Neural progenitor cell (in vitro differentiated cells): Measurements from ENCODE around the gene EVL. TPM values are rescaled to one million over a fixed set of nuclear protein-coding genes. Genes with fewer than 3 reads are reported as not detected.

Experiments used
- DNase-seq: peaks from one replicate; pipeline ENCODE4 v3.0.0-alpha.2; 2016; ENCODE audit warnings: low spot score
- H2AFZ ChIP-seq: fragments of 200-600 bp; sonication (generic); replicated peaks from 2 replicates; pipeline ENCODE4 v1.6.1; 2016; ENCODE audit warnings: antibody characterized with exemption
- H3F3A ChIP-seq: fragments of 200-600 bp; sonication (generic); 2 replicates; pipeline ENCODE4 v1.6.1; 2016; ENCODE audit warnings: antibody characterized with exemption, low read depth
- H3K27ac ChIP-seq: fragments of 200-600 bp; sonication (generic); 2 replicates; pipeline ENCODE4 v1.5.1; 2016; ENCODE audit warnings: mild to moderate bottlenecking
- H3K27me3 ChIP-seq: fragments of 200-600 bp; sonication (generic); 2 replicates; pipeline ENCODE4 v1.6.1; 2016; ENCODE audit warnings: mild to moderate bottlenecking, moderate library complexity
- H3K36me3 ChIP-seq: fragments of 200-600 bp; sonication (generic); 2 replicates; pipeline ENCODE4 v1.5.1; 2016
- H3K4me1 ChIP-seq: fragments of 200-600 bp; sonication (generic); 2 replicates; pipeline ENCODE4 v1.6.1; 2016; ENCODE audit warnings: mixed run types
- H3K4me2 ChIP-seq: fragments of 200-600 bp; sonication (generic); 2 replicates; pipeline ENCODE4 v1.6.1; 2016
- H3K4me3 ChIP-seq: fragments of 200-600 bp; sonication (generic); 2 replicates; pipeline ENCODE4 v1.5.1; 2016
- H3K79me2 ChIP-seq: fragments of 200-600 bp; sonication (generic); 2 replicates; pipeline ENCODE4 v1.6.1; 2016; ENCODE audit warnings: low read depth
- H3K9ac ChIP-seq: fragments of 200-600 bp; sonication (generic); 2 replicates; pipeline ENCODE4 v1.6.1; 2016
- H3K9me3 ChIP-seq: fragments of 200-600 bp; sonication (generic); 2 replicates; pipeline ENCODE4 v1.5.1; 2016; ENCODE audit warnings: low read depth
- H4K20me1 ChIP-seq: fragments of 200-600 bp; sonication (generic); 2 replicates; pipeline ENCODE4 v1.6.1; 2016; ENCODE audit warnings: low read depth
- H3K27ac Mint-ChIP-seq: 3 replicates; pipeline ENCODE4 v1.8.0; 2021; ENCODE audit warnings: mixed read lengths
- H3K27me3 Mint-ChIP-seq: 2 replicates; pipeline ENCODE4 v1.8.0; 2022; ENCODE audit warnings: low read depth, mild to moderate bottlenecking, inconsistent platforms, moderate library complexity, mixed read lengths; ENCODE audit not compliant: insufficient read depth
- H3K36me3 Mint-ChIP-seq: 3 replicates; pipeline ENCODE4 v1.8.0; 2021; ENCODE audit warnings: mixed read lengths
- H3K4me1 Mint-ChIP-seq: 3 replicates; pipeline ENCODE4 v1.8.0; 2021; ENCODE audit warnings: mixed read lengths
- H3K4me3 Mint-ChIP-seq: 3 replicates; pipeline ENCODE4 v1.8.0; 2021; ENCODE audit warnings: mild to moderate bottlenecking, moderate library complexity, mixed read lengths
- H3K9me3 Mint-ChIP-seq: 3 replicates; pipeline ENCODE4 v1.8.0; 2020; ENCODE audit warnings: mixed read lengths
- CTCF ChIP-seq: fragments of 200-600 bp; sonication (generic); IDR thresholded peaks from 2 replicates; pipeline ENCODE4 v1.5.1; 2017; ENCODE audit warnings: antibody characterized with exemption, mild to moderate bottlenecking
- EZH2 ChIP-seq: fragments of 200-600 bp; sonication (generic); IDR thresholded peaks from 2 replicates; pipeline ENCODE4 v1.6.1; 2017; ENCODE audit warnings: antibody characterized with exemption, mild to moderate bottlenecking, moderate library complexity
- EZH2phosphoT487 ChIP-seq: fragments of 200-600 bp; sonication (generic); IDR thresholded peaks from 2 replicates; pipeline ENCODE4 v1.6.1; 2017; ENCODE audit warnings: antibody characterized with exemption
- total RNA-seq: library from RNA; depleted of rRNA; stranded (reverse); fragments of >200 nt; gene quantifications from 2 replicates; pipeline ENCODE4 v1.2.3, GENCODE V29; 2015; ENCODE audit warnings: low replicate concordance

EVL gene
- total RNA-seq, 1 donor from 2014 or later, result 49.2 TPM

GRCh38 chr14:100141098-100141497, 75.9 kb downstream of the EVL start:
- Histone ChIP-seq H2AFZ (no peak overlapping the region), H3K4me1 (peaks cover 13% of the 10 kb centered on the region), H3K9ac (no peak overlapping the region), H3F3A (peaks cover 13% of the 10 kb centered on the region), H3K4me3 (no peak overlapping the region), H3K36me3 (no peaks in the 10 kb centered on the region), H3K79me2 (no peaks in the 10 kb centered on the region), H3K4me2 (peak overlapping the region; percentile 69), H3K9me3 (no peaks in the 10 kb centered on the region), H3K27ac (no peak overlapping the region), H3K27me3 (no peaks in the 10 kb centered on the region), H4K20me1 (no peaks in the 10 kb centered on the region)
- no peak overlapping the region for H3K4me3 Mint-ChIP-seq
- no peak for DNase-seq
- TF ChIP-seq EZH2phosphoT487 (no peak), CTCF (no peak), EZH2 (no peak)
- no peaks in the 10 kb centered on the region for H3K9me3 Mint-ChIP-seq
- peaks cover 9% of the 10 kb centered on the region for H3K27me3 Mint-ChIP-seq
- H3K36me3 Mint-ChIP-seq, result peaks cover 11% of the 10 kb centered on the region
- H3K27ac Mint-ChIP-seq, result no peak overlapping the region
- peaks cover 14% of the 10 kb centered on the region for H3K4me1 Mint-ChIP-seq

GRCh38 chr14:100142073-100143040, 77.1 kb downstream of the EVL start:
- peaks cover 14% of the 10 kb centered on the region for H3K4me1 Mint-ChIP-seq
- no peak overlapping the region for H3K4me2 ChIP-seq
- peaks cover 7% of the 10 kb centered on the region for H3K36me3 Mint-ChIP-seq
- no peak overlapping the region for H3K9ac ChIP-seq
- no peaks in the 10 kb centered on the region for H3K9me3 ChIP-seq
- peaks cover 9% of the 10 kb centered on the region for H3K27me3 Mint-ChIP-seq
- no peaks in the 10 kb centered on the region for H3K36me3 ChIP-seq
- DNase-seq, result no peak
- no peaks in the 10 kb centered on the region for H4K20me1 ChIP-seq
- no peak overlapping the region for H3K27ac ChIP-seq
- H3K79me2 ChIP-seq, result no peaks in the 10 kb centered on the region
- no peak overlapping the region for H3K4me3 ChIP-seq
- peaks cover 13% of the 10 kb centered on the region for H3F3A ChIP-seq
- no peak overlapping the region for H2AFZ ChIP-seq
- H3K9me3 Mint-ChIP-seq, result no peaks in the 10 kb centered on the region
- peaks cover 13% of the 10 kb centered on the region for H3K4me1 ChIP-seq
- peak overlapping the region; percentile 15 for H3K4me3 Mint-ChIP-seq
- H3K27me3 ChIP-seq, result no peaks in the 10 kb centered on the region
- H3K27ac Mint-ChIP-seq, result peak overlapping the region; percentile 79
- no peak for TF ChIP-seq EZH2phosphoT487

- no peak overlapping the region for H3K4me3 Mint-ChIP-seq
Observed at GRCh38 chr14:100143523-100143922, 78.3 kb downstream of the EVL start.

More at GRCh38 chr14:100143523-100143922, 78.3 kb downstream of the EVL start:
- Mint-ChIP-seq H3K9me3 (no peaks in the 10 kb centered on the region), H3K27ac (no peak overlapping the region), H3K4me1 (peaks cover 14% of the 10 kb centered on the region), H3K27me3 (peaks cover 9% of the 10 kb centered on the region), H3K36me3 (peaks cover 4% of the 10 kb centered on the region)
- Histone ChIP-seq H4K20me1 (no peaks in the 10 kb centered on the region), H3K4me1 (peaks cover 13% of the 10 kb centered on the region), H3K27ac (no peak overlapping the region), H3K36me3 (no peaks in the 10 kb centered on the region), H3K4me2 (no peak overlapping the region), H3K9ac (no peak overlapping the region), H3F3A (peaks cover 13% of the 10 kb centered on the region), H2AFZ (no peak overlapping the region), H3K27me3 (no peaks in the 10 kb centered on the region), H3K4me3 (no peak overlapping the region), H3K9me3 (no peaks in the 10 kb centered on the region), H3K79me2 (no peaks in the 10 kb centered on the region)
- TF ChIP-seq CTCF, result no peak
- TF ChIP-seq EZH2, result no peak
- no peak for TF ChIP-seq EZH2phosphoT487
- no peak for DNase-seq
